ENCODE data around the gene CACNG6.

DNA sequence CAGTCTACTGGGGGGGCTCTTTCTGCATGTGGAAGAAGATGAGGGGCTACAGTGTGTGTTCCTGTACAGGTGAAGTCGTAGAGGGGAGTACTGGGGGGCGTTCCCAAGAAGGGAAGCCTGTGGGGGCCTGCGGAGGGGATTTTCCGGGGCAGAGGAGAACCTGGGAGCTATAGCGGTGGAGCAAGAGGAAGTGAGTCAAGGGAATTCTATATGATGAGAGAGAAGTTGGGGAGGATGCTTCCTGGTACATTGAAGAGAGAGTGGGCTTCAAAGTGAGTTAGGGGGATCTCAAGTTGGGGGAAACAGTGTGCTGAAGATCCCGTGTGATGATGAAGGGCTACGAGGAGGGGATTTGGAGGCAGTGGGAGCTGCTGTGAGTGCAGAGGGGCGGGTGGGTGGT lies 30.6 kb upstream of the CACNG6 start:
- TF ChIP-seq, protein P1, sequence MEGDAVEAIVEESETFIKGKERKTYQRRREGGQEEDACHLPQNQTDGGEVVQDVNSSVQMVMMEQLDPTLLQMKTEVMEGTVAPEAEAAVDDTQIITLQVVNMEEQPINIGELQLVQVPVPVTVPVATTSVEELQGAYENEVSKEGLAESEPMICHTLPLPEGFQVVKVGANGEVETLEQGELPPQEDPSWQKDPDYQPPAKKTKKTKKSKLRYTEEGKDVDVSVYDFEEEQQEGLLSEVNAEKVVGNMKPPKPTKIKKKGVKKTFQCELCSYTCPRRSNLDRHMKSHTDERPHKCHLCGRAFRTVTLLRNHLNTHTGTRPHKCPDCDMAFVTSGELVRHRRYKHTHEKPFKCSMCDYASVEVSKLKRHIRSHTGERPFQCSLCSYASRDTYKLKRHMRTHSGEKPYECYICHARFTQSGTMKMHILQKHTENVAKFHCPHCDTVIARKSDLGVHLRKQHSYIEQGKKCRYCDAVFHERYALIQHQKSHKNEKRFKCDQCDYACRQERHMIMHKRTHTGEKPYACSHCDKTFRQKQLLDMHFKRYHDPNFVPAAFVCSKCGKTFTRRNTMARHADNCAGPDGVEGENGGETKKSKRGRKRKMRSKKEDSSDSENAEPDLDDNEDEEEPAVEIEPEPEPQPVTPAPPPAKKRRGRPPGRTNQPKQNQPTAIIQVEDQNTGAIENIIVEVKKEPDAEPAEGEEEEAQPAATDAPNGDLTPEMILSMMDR (conservative IDR thresholded peaks at IDR 0.05 in 1 of 2, IDR thresholded peaks at IDR 0.05 in 1 of 2; ENCODE audit: low read depth in 1 of 2, low read length in 2 of 2), result no peak
- TF ChIP-seq EZH2 (IDR thresholded peaks at IDR 0.05; ENCODE audit: low read length, missing control alignments), result no peak
